GM10266 (cell line): ENCODE data around the gene CWC22.

Experiments used
- DNase-seq: peaks from one replicate; pipeline ENCODE4 v3.0.0; 2012; ENCODE audit errors: extremely low spot score
- CTCF ChIP-seq: IDR thresholded peaks from 2 replicates; pipeline ENCODE4 v1.5.1; 2012; ENCODE audit warnings: mild to moderate bottlenecking, low read depth; ENCODE audit not compliant: control insufficient read depth, insufficient read depth; ENCODE audit errors: missing control alignments

Gene CWC22

GRCh38 chr2:179898873-179899272, 108.2 kb downstream of the CWC22 start:
- peak; percentile 32 for TF ChIP-seq CTCF
- DNase-seq, result peak; percentile 6
